Sigmoid colon (tissue), 7 donors: ENCODE data around the gene HSPA1L. TPM values are rescaled to one million over a fixed set of nuclear protein-coding genes. Genes with fewer than 3 reads are reported as not detected.
"Not testable (repeated sequence)": the region's sequence is repeated elsewhere in the genome, so short reads cannot be mapped to it uniquely, and the experiment has no call there.

Experiments used
- DNase-seq: peaks from one replicate; pipeline ENCODE4 v3.0.0-alpha.2; 2019
- H3K27ac ChIP-seq, 4 donors: fragments of 200-600 bp; sonication (generic); one replicate each; pipeline ENCODE4 v1.5.1; 2016 to 2019; ENCODE audit warnings: mild to moderate bottlenecking in 1 of 4
- H3K27me3 ChIP-seq, 3 donors: fragments of 200-600 bp; sonication (generic); one replicate each; pipeline ENCODE4 v1.5.1; 2019; ENCODE audit warnings: mild to moderate bottlenecking in 1 of 3
- H3K36me3 ChIP-seq, 4 donors: fragments of 200-600 bp; sonication (generic); one replicate each; pipeline ENCODE4 v1.5.1; 2016 to 2019
- H3K4me1 ChIP-seq, 4 donors: fragments of 200-600 bp; sonication (generic); one replicate each; pipeline ENCODE4 v1.5.1; 2017 to 2019
- H3K4me3 ChIP-seq, 4 donors: fragments of 200-600 bp; sonication (generic); one replicate each; pipeline ENCODE4 v1.5.1; 2017 to 2019; ENCODE audit warnings: mild to moderate bottlenecking in 2 of 4, moderate library complexity in 1 of 4
- H3K9me3 ChIP-seq, 4 donors: fragments of 200-600 bp in 3 of 4; sonication (generic) in 3 of 4; one replicate each; pipeline versions ENCODE4 v1.5.1 to v1.6.1; 2013 to 2019
- CTCF ChIP-seq, 4 experiments: fragments of 450-650 bp in 3 of 4; fragments of 200-600 bp in 1 of 4; IDR thresholded peaks; one replicate each; pipeline ENCODE4 v1.5.1; 2016 to 2019; ENCODE audit warnings: antibody characterized with exemption in 4 of 4, mild to moderate bottlenecking in 3 of 4, moderate library complexity in 2 of 4
- EP300 ChIP-seq, 4 donors: sonication (generic); formaldehyde crosslinking; IDR thresholded peaks; one replicate each; pipeline ENCODE4 v1.6.1; 2017; ENCODE audit warnings: antibody characterized with exemption in 4 of 4
- POLR2A ChIP-seq, 2 donors: fragments of 450-650 bp; IDR thresholded peaks; one replicate each; pipeline ENCODE4 v1.6.1; 2016; ENCODE audit warnings: antibody characterized with exemption in 2 of 2, mild to moderate bottlenecking in 2 of 2, moderate library complexity in 2 of 2
- POLR2AphosphoS5 ChIP-seq, 4 donors: sonication (generic); formaldehyde crosslinking; IDR thresholded peaks; one replicate each; pipeline ENCODE4 v1.6.1; 2017; ENCODE audit warnings: antibody characterized with exemption in 4 of 4
- WGBS, 2 donors: extraction: QIAGEN DNeasy Blood & Tissue Kit; methylation state at CpG; one replicate each; pipeline ENCODE4 v1.1.7; 2013; 5-methylcytosine and 5-hydroxymethylcytosine counted together
- intact Hi-C: fragments of 100-400 bp; cut with DNase I; formaldehyde crosslinking; loops from one replicate; pipeline ENCODE4 v1.15.1; 2023
- polyA plus RNA-seq, 3 donors: library from polyadenylated mRNA; stranded (reverse); fragments of 200-250 nt; gene quantifications; one replicate each; pipeline ENCODE4 v1.2.3, GENCODE V29; 2013
- total RNA-seq, 4 donors: library from RNA; depleted of rRNA; stranded (reverse); fragments of >200 nt; gene quantifications; one replicate each; pipeline ENCODE4 v1.1.0, GENCODE V29; 2016
- donor health status: healthy with polysubstance abuse.
- donor health status: Bipolar disorder and iron deficiency.
- donor health status: healthy.

HSPA1L gene
- total and polyA plus RNA-seq, 7 donors: 0.23 to 2.3 (median 1.2) TPM

GRCh38 chr6:31826793-31827285 is 11.8 kb upstream of the HSPA1L start:
- no peaks in the 10 kb centered on the region for H3K36me3 ChIP-seq
- WGBS, 2 donors: 1 to 2% methylated on average over 13 of the region's 13 CpGs
- DNase-seq: peak; percentile 97
- peak overlapping the region; percentile 86 to 98 (median 95) for H3K27ac ChIP-seq
- intact Hi-C loops: loop anchor here (1.0 to 10.0 kb wide), 3 partner anchors 162 to 1212 kb away; partner anchors contain the start of genes AGPAT1, MRPS18B, PPP1R10 and RNF5
- H3K4me3 ChIP-seq: peak overlapping the region; percentile 21 to 74 (median 68)
- TF ChIP-seq POLR2AphosphoS5 (IDR thresholded peaks at IDR 0.05) (peak; percentile 23 to 90 (median 66)), CTCF (IDR thresholded peaks at IDR 0.05) (no peak), POLR2A (IDR thresholded peaks at IDR 0.05) (peak in 1 of 2 donors; percentile 49), EP300 (IDR thresholded peaks at IDR 0.05) (no peak)
- peaks cover 0 to 44% (median 43%) of the 10 kb centered on the region in 4 donors for H3K4me1 ChIP-seq
- H3K27me3 ChIP-seq: no peaks in the 10 kb centered on the region
- H3K9me3 ChIP-seq: no peaks in the 10 kb centered on the region

- Histone ChIP-seq H3K27me3 (no peaks in the 10 kb centered on the region), H3K9me3 (no peaks in the 10 kb centered on the region), H3K36me3 (no peaks in the 10 kb centered on the region), H3K4me1 (peaks cover 0 to 42% (median 40%) of the 10 kb centered on the region in 4 donors), H3K4me3 (no peak overlapping the region), H3K27ac (peak overlapping the region; percentile 86 to 98 (median 95))
- no peak for DNase-seq
- intact Hi-C loops: loop anchor here (10.0 kb wide), 2 partner anchors 349 to 1211 kb away; partner anchors contain the start of genes AGPAT1, MRPS18B, PPP1R10 and RNF5
- no peak for TF ChIP-seq EP300 (IDR thresholded peaks at IDR 0.05)
- TF ChIP-seq POLR2AphosphoS5 (IDR thresholded peaks at IDR 0.05): no peak
- no peak for TF ChIP-seq POLR2A (IDR thresholded peaks at IDR 0.05)
- TF ChIP-seq CTCF (IDR thresholded peaks at IDR 0.05): no peak
- WGBS, 2 donors: 21 to 66% methylated on average over 4 of the region's 4 CpGs
Measured at GRCh38 chr6:31825553-31825952, 10.5 kb upstream of the HSPA1L start.

- H3K27me3 ChIP-seq, H3K9me3 ChIP-seq, DNase-seq, H3K4me3 ChIP-seq, H3K36me3 ChIP-seq: not testable (repeated sequence)
- WGBS, 2 donors: 87% methylated on average over 9 of the region's 9 CpGs
- Histone ChIP-seq H3K4me1 (peaks cover 0 to 58% (median 57%) of the 10 kb centered on the region in 4 donors), H3K27ac (peak overlapping the region; percentile 93 to 98 (median 95))
- intact Hi-C loops: loop anchor here (10.0 kb wide), 2 partner anchors 351 to 1209 kb away; partner anchors contain the start of genes AGPAT1, MRPS18B, PPP1R10 and RNF5
Measured at GRCh38 chr6:31823592-31824196, 8.6 kb upstream of the HSPA1L start.

- peak in 1 of 4 donors; percentile 28 for TF ChIP-seq EP300 (IDR thresholded peaks at IDR 0.05)
- TF ChIP-seq CTCF (IDR thresholded peaks at IDR 0.05): no peak
- TF ChIP-seq POLR2AphosphoS5 (IDR thresholded peaks at IDR 0.05): peak; percentile 88 to 97 (median 94)
- TF ChIP-seq POLR2A (IDR thresholded peaks at IDR 0.05): peak; percentile 74 to 76
- H3K27me3 ChIP-seq: no peaks in the 10 kb centered on the region
- intact Hi-C loops: loop anchor here (1.0 to 10.0 kb wide), 3 partner anchors 16 to 1207 kb away; partner anchors contain the start of genes AGPAT1, LSM2, MRPS18B and PPP1R10
Measured at GRCh38 chr6:31822036-31822821, 7.1 kb upstream of the HSPA1L start.

More at GRCh38 chr6:31822036-31822821, 7.1 kb upstream of the HSPA1L start:
- H3K4me3 ChIP-seq: peak overlapping the region; percentile 45 to 61 (median 50)
- peak overlapping the region; percentile 93 to 98 (median 95) for H3K27ac ChIP-seq
- H3K4me1 ChIP-seq: peaks cover 0 to 72% (median 69%) of the 10 kb centered on the region in 4 donors
- H3K36me3 ChIP-seq: no peaks in the 10 kb centered on the region
- peak; percentile 97 for DNase-seq
- 1 to 2% methylated on average over 25 of the region's 25 CpGs for WGBS, 2 donors
- H3K9me3 ChIP-seq: no peaks in the 10 kb centered on the region
